ENCODE measurements around the gene OPCML. TPM values are rescaled to one million over a fixed set of nuclear protein-coding genes. Genes with fewer than 3 reads are reported as not detected.

Gene OPCML
- polyA plus RNA-seq, 3 donors: not detected

- no peak overlapping the region for H3K4me3 Mint-ChIP-seq
- Histone ChIP-seq H3K4me1 (ENCODE audit: control insufficient read depth in 1 of 2, insufficient read depth in 2 of 2, low read length in 2 of 2) (no peaks in the 10 kb centered on the region), H4K20me1 (ENCODE audit: insufficient read depth, low read length) (no peaks in the 10 kb centered on the region), H3K79me2 (ENCODE audit: insufficient read depth, low read length) (no peaks in the 10 kb centered on the region), H3K27me3 (ENCODE audit: control insufficient read depth in 2 of 2, insufficient read depth in 2 of 2, low read length in 2 of 2) (no peaks in the 10 kb centered on the region), H3K9me3 (replicated peaks in 1 of 2; ENCODE audit: control insufficient read depth in 1 of 2, insufficient read depth in 1 of 2, low read length in 2 of 2) (peaks cover 5 to 21% of the 10 kb centered on the region in 2 donors), H3K36me3 (replicated peaks in 1 of 2; ENCODE audit: control insufficient read depth in 1 of 2, insufficient read depth in 2 of 2, low read length in 2 of 2) (no peaks in the 10 kb centered on the region), H3K9ac (ENCODE audit: insufficient read depth, low read length, poor library complexity, severe bottlenecking) (no peak overlapping the region), H3K27ac (ENCODE audit: low read depth in 1 of 2, low read length in 2 of 2) (no peak overlapping the region), H3K4me2 (replicated peaks; ENCODE audit: extremely low read depth, low read length, poor library complexity, severe bottlenecking) (no peak overlapping the region), H2AFZ (ENCODE audit: insufficient read depth, low read depth, low read length, poor library complexity, severe bottlenecking) (no peak overlapping the region), H3K4me3 (replicated peaks in 1 of 3; ENCODE audit: low read depth in 2 of 3, low read length in 3 of 3) (no peak overlapping the region)
- peaks cover 1 to 21% (median 10%) of the 10 kb centered on the region in 7 donors for H3K9me3 Mint-ChIP-seq
- intact Hi-C loops (cut with micrococcal nuclease): no loop called here
- no peak overlapping the region for H3K27ac Mint-ChIP-seq
- H3K27me3 Mint-ChIP-seq (ENCODE audit: low read depth in 3 of 3): peaks cover 0 to 5% (median 0%) of the 10 kb centered on the region in 3 donors
- TF ChIP-seq CTCF (IDR thresholded peaks at IDR 0.05): peak; percentile 8
- H3K4me1 Mint-ChIP-seq: no peaks in the 10 kb centered on the region
- WGBS (ENCODE audit: insufficient coverage): 83% methylated on average over 16 of the region's 16 CpGs
- no peak for DNase-seq
- H3K36me3 Mint-ChIP-seq: no peaks in the 10 kb centered on the region
Measured at GRCh38 chr11:133576351-133576750, 44.0 kb upstream of the OPCML start.

- intact Hi-C loops (cut with micrococcal nuclease): no loop called here
- Histone ChIP-seq H3K4me2 (replicated peaks; ENCODE audit: extremely low read depth, low read length, poor library complexity, severe bottlenecking) (no peak overlapping the region), H2AFZ (ENCODE audit: insufficient read depth, low read depth, low read length, poor library complexity, severe bottlenecking) (no peak overlapping the region), H3K79me2 (ENCODE audit: insufficient read depth, low read length) (no peaks in the 10 kb centered on the region), H3K4me3 (replicated peaks in 1 of 3; ENCODE audit: low read depth in 2 of 3, low read length in 3 of 3) (no peak overlapping the region), H3K9ac (ENCODE audit: insufficient read depth, low read length, poor library complexity, severe bottlenecking) (no peak overlapping the region), H4K20me1 (ENCODE audit: insufficient read depth, low read length) (no peaks in the 10 kb centered on the region), H3K9me3 (replicated peaks in 1 of 2; ENCODE audit: control insufficient read depth in 1 of 2, insufficient read depth in 1 of 2, low read length in 2 of 2) (peaks cover 5 to 12% of the 10 kb centered on the region in 2 donors), H3K27ac (ENCODE audit: low read depth in 1 of 2, low read length in 2 of 2) (no peak overlapping the region), H3K27me3 (ENCODE audit: control insufficient read depth in 2 of 2, insufficient read depth in 2 of 2, low read length in 2 of 2) (no peaks in the 10 kb centered on the region), H3K36me3 (replicated peaks in 1 of 2; ENCODE audit: control insufficient read depth in 1 of 2, insufficient read depth in 2 of 2, low read length in 2 of 2) (no peaks in the 10 kb centered on the region), H3K4me1 (ENCODE audit: control insufficient read depth in 1 of 2, insufficient read depth in 2 of 2, low read length in 2 of 2) (no peaks in the 10 kb centered on the region)
- Mint-ChIP-seq H3K4me3 (no peak overlapping the region), H3K9me3 (peaks cover 0 to 20% (median 7%) of the 10 kb centered on the region in 7 donors), H3K27ac (no peak overlapping the region), H3K4me1 (no peaks in the 10 kb centered on the region), H3K27me3 (ENCODE audit: low read depth in 3 of 3) (peaks cover 0 to 3% (median 0%) of the 10 kb centered on the region in 3 donors), H3K36me3 (no peaks in the 10 kb centered on the region)
- DNase-seq: no peak
- TF ChIP-seq CTCF (IDR thresholded peaks at IDR 0.05): no peak
- no CpG with 5 or more reads among the region's 1 CpG for WGBS (ENCODE audit: insufficient coverage)
Measured at GRCh38 chr11:133573081-133573480, 40.8 kb upstream of the OPCML start.
